A673 (cell line): ENCODE measurements around the gene ZFP36. TPM values are rescaled to one million over a fixed set of nuclear protein-coding genes. Genes with fewer than 3 reads are reported as not detected.

Experiments
- BruUV-seq: library from RNA; stranded (reverse); fragments of 400-500 nt; replicated peaks from 2 replicates; lab custom pipeline; 2021; lab: Mats Ljungman, UMichigan
- CTCF ChIA-PET: fragments of 300-600 bp; sonication (Branson Sonifier 250); formaldehyde crosslinking; loops from one replicate; lab custom pipeline; 2022; ENCODE audit warnings: antibody characterized with exemption; lab: Charles Lee
- POLR2A ChIA-PET: fragments of 300-600 bp; sonication (Branson Sonifier 250); formaldehyde crosslinking; loops from one replicate; lab custom pipeline; 2022; ENCODE audit warnings: antibody characterized with exemption; ENCODE audit not compliant: low non-redundant PET; lab: Charles Lee
- DNase-seq: peaks from one replicate; pipeline ENCODE4 v3.0.0-alpha.2; 2015; ENCODE audit warnings: low spot score
- H3K27ac ChIP-seq: fragments of 200-600 bp; sonication (generic); 2 replicates; pipeline ENCODE4 v1.5.1; 2016; ENCODE audit warnings: mixed run types, low read depth, mild to moderate bottlenecking, mixed read lengths, antibody characterized with exemption, low read length; ENCODE audit not compliant: poor library complexity, severe bottlenecking
- H3K27me3 ChIP-seq: fragments of 200-600 bp; sonication (generic); replicated peaks from 2 replicates; pipeline ENCODE4 v1.6.1; 2017; ENCODE audit warnings: mixed run types, low read depth, mild to moderate bottlenecking, mixed read lengths, antibody characterized with exemption, low read length; ENCODE audit not compliant: insufficient read depth, poor library complexity
- H3K36me3 ChIP-seq: fragments of 200-600 bp; sonication (generic); 2 replicates; pipeline ENCODE4 v1.6.1; 2016; ENCODE audit warnings: mixed run types, mild to moderate bottlenecking, mixed read lengths, antibody characterized with exemption, low read length; ENCODE audit not compliant: insufficient read depth, poor library complexity, severe bottlenecking
- H3K4me1 ChIP-seq: fragments of 200-600 bp; sonication (generic); 2 replicates; pipeline ENCODE4 v1.6.1; 2017; ENCODE audit warnings: mixed run types, mild to moderate bottlenecking, mixed read lengths, antibody characterized with exemption, low read length; ENCODE audit not compliant: insufficient read depth, poor library complexity, severe bottlenecking
- H3K4me3 ChIP-seq: fragments of 200-600 bp; sonication (generic); 2 replicates; pipeline ENCODE4 v1.5.1; 2016; ENCODE audit warnings: low read depth, mixed run types, mild to moderate bottlenecking, mixed read lengths, low read length; ENCODE audit not compliant: poor library complexity, severe bottlenecking
- H3K9me3 ChIP-seq: fragments of 200-600 bp; sonication (generic); 2 replicates; pipeline ENCODE4 v1.6.1; 2016; ENCODE audit warnings: mixed run types, low read depth, mild to moderate bottlenecking, mixed read lengths, antibody characterized with exemption, low read length; ENCODE audit not compliant: poor library complexity, severe bottlenecking
- CTCF ChIP-seq: fragments of 300-800, 200-600 bp; sonication (generic); conservative IDR thresholded peaks from 2 replicates; pipeline ENCODE4 v1.5.1; 2017; ENCODE audit warnings: low read depth, mild to moderate bottlenecking, antibody characterized with exemption, low read length, moderate library complexity, mixed read lengths
- EZH2 ChIP-seq: fragments of 200-600 bp; sonication (generic); IDR thresholded peaks from 2 replicates; pipeline ENCODE4 v1.6.1; 2017; ENCODE audit warnings: borderline replicate concordance, low read depth, mild to moderate bottlenecking, mixed read lengths, antibody characterized with exemption, low read length; ENCODE audit not compliant: poor library complexity, severe bottlenecking
- intact Hi-C: fragments of 100-400 bp; cut with micrococcal nuclease; formaldehyde crosslinking; loops from one replicate; pipeline ENCODE4 v1.10.0; 2022; ENCODE audit not compliant: unreplicated experiment
- total RNA-seq: library from RNA; stranded (reverse); gene quantifications from 2 replicates; pipeline ENCODE4 v1.2.3, GENCODE V29; 2021

The ZFP36 gene
- total RNA-seq, 1 experiment from 2014 or later = 7.1 TPM

GRCh38 chr19:39428283-39429112, 21.9 kb downstream of the ZFP36 start:
- no TSS peak for BruUV-seq
- ChIA-PET POLR2A (interaction anchor here (0.5 to 1.5 kb wide), 3 partner anchors 15 to 291 kb away, joined by 3 to 7 read pairs (median 6); no protein-coding TSS in a partner anchor), CTCF (interaction anchor here (0.5 kb wide), 1 partner anchor 12 kb away, joined by 3 read pairs; no protein-coding TSS in a partner anchor)
- DNase-seq = no peak
- TF ChIP-seq EZH2 (no peak), CTCF (no peak)
- intact Hi-C loops = no loop called here
- peaks cover 25% of the 10 kb centered on the region for H3K36me3 ChIP-seq
- H3K27me3 ChIP-seq = no peaks in the 10 kb centered on the region
- no peaks in the 10 kb centered on the region for H3K9me3 ChIP-seq
- peaks cover 6% of the 10 kb centered on the region for H3K4me1 ChIP-seq
- no peak overlapping the region for H3K4me3 ChIP-seq
- peak overlapping the region; percentile 61 for H3K27ac ChIP-seq

- peak overlapping the region; percentile 47 for H3K27ac ChIP-seq
These were observed 24.3 kb downstream of the ZFP36 start for GRCh38 chr19:39430675-39431593.

More at GRCh38 chr19:39430675-39431593, 24.3 kb downstream of the ZFP36 start:
- intact Hi-C loops = no loop called here
- Histone ChIP-seq H3K27me3 (no peaks in the 10 kb centered on the region), H3K36me3 (peaks cover 34% of the 10 kb centered on the region), H3K4me3 (no peak overlapping the region), H3K9me3 (no peaks in the 10 kb centered on the region), H3K4me1 (peaks cover 18% of the 10 kb centered on the region)
- POLR2A ChIA-PET = interaction anchor here (0.7 kb wide), 1 partner anchor 17 kb away, joined by 3 read pairs; no protein-coding TSS in a partner anchor
- TF ChIP-seq EZH2 (no peak), CTCF (no peak)
- no TSS peak for BruUV-seq
- CTCF ChIA-PET = no interaction called here
- peak; percentile 73 for DNase-seq
